Muscle layer of colon (tissue), 2 donors: ENCODE data around the gene MYBPH.

ENCODE experiments used
- H3K27ac ChIP-seq: one replicate; pipeline ENCODE4 v1.7.0; 2013; ENCODE audit warnings: low read depth, mild to moderate bottlenecking, low read length, moderate library complexity
- H3K27me3 ChIP-seq, 2 donors: one replicate each; pipeline ENCODE4 v1.7.0; 2013; ENCODE audit warnings: low read length in 2 of 2, mild to moderate bottlenecking in 2 of 2; ENCODE audit not compliant: insufficient read depth in 2 of 2, control insufficient read depth in 1 of 2
- H3K36me3 ChIP-seq: one replicate; pipeline ENCODE4 v1.7.0; 2013; ENCODE audit warnings: mild to moderate bottlenecking, low read length; ENCODE audit not compliant: insufficient read depth
- H3K4me1 ChIP-seq: one replicate; pipeline ENCODE4 v1.7.0; 2013; ENCODE audit warnings: mild to moderate bottlenecking, low read length; ENCODE audit not compliant: insufficient read depth
- H3K4me3 ChIP-seq, 2 donors: one replicate each; pipeline ENCODE4 v1.7.0; 2013; ENCODE audit warnings: low read length in 2 of 2, low read depth in 1 of 2, mild to moderate bottlenecking in 1 of 2, moderate library complexity in 1 of 2
- H3K9ac ChIP-seq: one replicate; pipeline ENCODE4 v1.7.0; 2013; ENCODE audit warnings: low read length
- H3K9me3 ChIP-seq: one replicate; pipeline ENCODE4 v1.7.0; 2013; ENCODE audit warnings: mild to moderate bottlenecking, low read length
- donor health status: abdominal sarcoma.
- donor health status: Adenocarcinoma of cecum.

The MYBPH gene

GRCh38 chr1:203199481-203199815 is 23.8 kb upstream of the MYBPH start:
- Histone ChIP-seq H3K36me3 (no peaks in the 10 kb centered on the region), H3K9me3 (no peaks in the 10 kb centered on the region), H3K4me1 (peaks cover 10% of the 10 kb centered on the region), H3K27me3 (no peaks in the 10 kb centered on the region), H3K9ac (no peak overlapping the region), H3K27ac (no peak overlapping the region), H3K4me3 (no peak overlapping the region)

GRCh38 chr1:203199002-203199401 is 23.4 kb upstream of the MYBPH start:
- no peaks in the 10 kb centered on the region for H3K27me3 ChIP-seq
- no peaks in the 10 kb centered on the region for H3K36me3 ChIP-seq
- H3K9me3 ChIP-seq = no peaks in the 10 kb centered on the region
- H3K4me3 ChIP-seq = no peak overlapping the region
- no peak overlapping the region for H3K9ac ChIP-seq
- H3K27ac ChIP-seq = no peak overlapping the region
- H3K4me1 ChIP-seq = peaks cover 10% of the 10 kb centered on the region

GRCh38 chr1:203197625-203198024 is 22.0 kb upstream of the MYBPH start:
- Histone ChIP-seq H3K27me3 (no peaks in the 10 kb centered on the region), H3K27ac (no peak overlapping the region), H3K9me3 (no peaks in the 10 kb centered on the region), H3K9ac (no peak overlapping the region), H3K36me3 (no peaks in the 10 kb centered on the region), H3K4me3 (no peak overlapping the region), H3K4me1 (peaks cover 10% of the 10 kb centered on the region)

- H3K36me3 ChIP-seq = no peaks in the 10 kb centered on the region
- peaks cover 10% of the 10 kb centered on the region for H3K4me1 ChIP-seq
- H3K9me3 ChIP-seq = no peaks in the 10 kb centered on the region
- no peak overlapping the region for H3K27ac ChIP-seq
- no peak overlapping the region for H3K4me3 ChIP-seq
- H3K9ac ChIP-seq = no peak overlapping the region
- H3K27me3 ChIP-seq = no peaks in the 10 kb centered on the region
These were observed 20.7 kb upstream of the MYBPH start for GRCh38 chr1:203196371-203196770.

- Histone ChIP-seq H3K36me3 (no peaks in the 10 kb centered on the region), H3K4me3 (no peak overlapping the region), H3K9ac (no peak overlapping the region), H3K9me3 (no peaks in the 10 kb centered on the region), H3K4me1 (peaks cover 6% of the 10 kb centered on the region), H3K27ac (no peak overlapping the region), H3K27me3 (no peaks in the 10 kb centered on the region)
These were observed 15.3 kb upstream of the MYBPH start for GRCh38 chr1:203190949-203191348.

GRCh38 chr1:203189951-203190352 is 14.3 kb upstream of the MYBPH start:
- peaks cover 6% of the 10 kb centered on the region for H3K4me1 ChIP-seq
- H3K27ac ChIP-seq = no peak overlapping the region
- H3K4me3 ChIP-seq = no peak overlapping the region
- H3K9me3 ChIP-seq = no peaks in the 10 kb centered on the region
- H3K27me3 ChIP-seq = no peaks in the 10 kb centered on the region
- no peaks in the 10 kb centered on the region for H3K36me3 ChIP-seq
- no peak overlapping the region for H3K9ac ChIP-seq

- Histone ChIP-seq H3K27me3 (no peaks in the 10 kb centered on the region), H3K9me3 (no peaks in the 10 kb centered on the region), H3K4me1 (peaks cover 6% of the 10 kb centered on the region), H3K27ac (no peak overlapping the region), H3K9ac (no peak overlapping the region), H3K36me3 (no peaks in the 10 kb centered on the region), H3K4me3 (no peak overlapping the region)
These were observed 13.1 kb upstream of the MYBPH start for GRCh38 chr1:203188686-203189232.

- H3K36me3 ChIP-seq = no peaks in the 10 kb centered on the region
- peaks cover 6% of the 10 kb centered on the region for H3K4me1 ChIP-seq
- H3K9me3 ChIP-seq = no peaks in the 10 kb centered on the region
- no peak overlapping the region for H3K9ac ChIP-seq
- H3K27ac ChIP-seq = no peak overlapping the region
- H3K27me3 ChIP-seq = no peaks in the 10 kb centered on the region
- H3K4me3 ChIP-seq = no peak overlapping the region
These were observed 12.2 kb upstream of the MYBPH start for GRCh38 chr1:203187689-203188264.

GRCh38 chr1:203187304-203187685 is 11.7 kb upstream of the MYBPH start:
- no peaks in the 10 kb centered on the region for H3K9me3 ChIP-seq

GRCh38 chr1:203186446-203187303 is 11.0 kb upstream of the MYBPH start, which contains the start of gene CHI3L1:
TSS of gene CHI3L1 (minus strand) at chr1:203186704. CDS start at chr1:203186623, 81 bp downstream.
- Histone ChIP-seq H3K27ac (no peak within 1 kb of the TSS), H3K9me3 (no peaks in the 10 kb centered on the region), H3K36me3 (no peaks in the 10 kb centered on the region), H3K4me3 (no peak within 1 kb of the TSS), H3K9ac (no peak within 1 kb of the TSS), H3K27me3 (no peaks in the 10 kb centered on the region), H3K4me1 (peaks cover 6% of the 10 kb centered on the region)

More at GRCh38 chr1:203187304-203187685, 11.7 kb upstream of the MYBPH start:
- Histone ChIP-seq H3K27ac (no peak overlapping the region), H3K27me3 (no peaks in the 10 kb centered on the region), H3K9ac (no peak overlapping the region), H3K4me1 (peaks cover 6% of the 10 kb centered on the region), H3K4me3 (no peak overlapping the region), H3K36me3 (no peaks in the 10 kb centered on the region)

GRCh38 chr1:203186091-203186445 is 10.4 kb upstream of the MYBPH start:
- Histone ChIP-seq H3K4me3 (no peak overlapping the region), H3K27me3 (no peaks in the 10 kb centered on the region), H3K36me3 (no peaks in the 10 kb centered on the region), H3K9ac (no peak overlapping the region), H3K27ac (no peak overlapping the region), H3K9me3 (no peaks in the 10 kb centered on the region), H3K4me1 (peaks cover 6% of the 10 kb centered on the region)
